Activated naive CD8-positive, alpha-beta T cell treated with anti-CD3 and anti-CD28 coated beads, Interleukin-2, amount 50 U/mL, for 24 hours (primary cell): ENCODE measurements around the gene SNAP25.

Source experiments
- ATAC-seq: fragments of 150-1000 bp; cut with Tn5 transposase; one replicate; pipeline ENCODE4 v1.10.0; 2021
- DNase-seq: peaks from one replicate; pipeline ENCODE4 v3.0.0; 2021
- H3K27ac Mint-ChIP-seq: one replicate; pipeline ENCODE4 v1.8.0; 2021; ENCODE audit warnings: mild to moderate bottlenecking, mixed read lengths
- H3K27me3 Mint-ChIP-seq: one replicate; pipeline ENCODE4 v1.8.0; 2021; ENCODE audit warnings: mixed read lengths
- H3K36me3 Mint-ChIP-seq: one replicate; pipeline ENCODE4 v1.8.0; 2021; ENCODE audit warnings: low read depth, mixed read lengths
- H3K4me1 Mint-ChIP-seq: one replicate; pipeline ENCODE4 v1.8.0; 2021; ENCODE audit warnings: mixed read lengths
- H3K4me3 Mint-ChIP-seq: one replicate; pipeline ENCODE4 v1.8.0; 2021; ENCODE audit warnings: mild to moderate bottlenecking, moderate library complexity, mixed read lengths
- H3K9me3 Mint-ChIP-seq: one replicate; pipeline ENCODE4 v1.8.0; 2021; ENCODE audit warnings: mixed read lengths

The SNAP25 gene

DNA sequence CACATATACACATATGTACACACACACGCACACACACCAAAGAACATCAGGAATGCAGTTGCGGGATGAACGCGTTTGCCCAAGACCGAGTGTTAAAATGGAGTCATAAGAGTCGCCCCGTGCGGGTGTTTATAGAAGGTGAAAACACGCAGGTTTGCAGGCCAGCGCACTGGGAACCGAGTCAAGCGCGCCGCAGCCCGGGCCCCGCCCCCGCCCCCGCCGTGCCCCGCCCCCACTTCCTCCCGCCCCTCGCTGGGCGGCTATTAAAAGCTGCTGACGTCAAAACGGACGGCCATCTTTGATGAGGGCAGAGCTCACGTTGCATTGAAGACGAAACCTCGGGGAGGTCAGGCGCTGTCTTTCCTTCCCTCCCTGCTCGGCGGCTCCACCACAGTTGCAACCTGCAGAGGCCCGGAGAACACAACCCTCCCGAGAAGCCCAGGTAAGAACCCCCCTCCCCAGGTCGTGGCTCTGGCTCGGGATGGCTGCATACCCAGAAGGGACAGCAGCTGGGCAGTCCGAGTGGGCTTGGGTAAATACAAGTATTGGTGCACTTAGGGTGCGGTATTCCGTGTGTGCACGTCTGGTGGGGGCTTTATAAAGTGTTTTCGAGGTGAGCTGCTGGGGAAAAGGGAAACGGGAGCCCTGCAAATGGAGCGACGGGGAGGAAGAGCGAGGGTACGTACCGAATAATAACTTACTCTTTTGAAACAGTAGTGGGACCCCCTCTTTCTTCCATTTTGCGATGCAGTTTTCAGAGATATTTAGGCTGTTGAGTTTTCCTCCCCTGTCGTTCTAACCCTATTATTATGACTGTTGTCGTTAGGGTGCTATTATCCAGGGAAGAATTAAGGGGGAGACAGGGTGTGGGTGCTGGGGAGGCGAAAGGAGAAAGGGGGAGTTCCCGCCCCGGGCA is at the start of gene SNAP25:
TSS of gene SNAP25 (plus strand) at position 295 of the 916 bp plus-strand sequence. CDS start 56,662 bp downstream, outside the sequence.
- H3K4me3 Mint-ChIP-seq = peak within 1 kb of the TSS; percentile 59
- DNase-seq (peak; percentile 23), ATAC-seq (no peak)
- peak within 1 kb of the TSS; percentile 75 for H3K27ac Mint-ChIP-seq
- peaks cover 4% of the 10 kb centered on the region for H3K9me3 Mint-ChIP-seq
- peaks cover 44% of the 10 kb centered on the region for H3K27me3 Mint-ChIP-seq
- H3K36me3 Mint-ChIP-seq = peaks cover 3% of the 10 kb centered on the region
- peaks cover 13% of the 10 kb centered on the region for H3K4me1 Mint-ChIP-seq

DNA sequence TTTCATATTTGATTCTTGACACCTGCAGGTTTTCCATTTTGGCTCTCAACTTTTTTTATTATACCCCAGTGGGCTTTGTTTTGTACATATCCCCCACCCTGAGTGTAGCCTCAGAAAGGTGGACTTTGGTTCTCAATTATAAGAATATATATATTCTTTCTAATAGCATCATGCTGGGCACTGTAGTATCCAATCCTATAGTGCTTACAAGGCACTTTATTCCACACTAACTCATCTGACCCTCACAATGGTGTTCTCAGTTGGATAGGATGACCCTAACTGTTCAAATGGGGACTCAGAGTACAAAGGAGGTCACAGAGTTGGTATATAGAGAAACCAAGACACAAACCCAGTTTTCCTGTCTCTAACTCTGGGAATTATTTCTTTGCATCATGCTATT is 48.9 kb upstream of the SNAP25 start:
- H3K9me3 Mint-ChIP-seq = peaks cover 24% of the 10 kb centered on the region
- peaks cover 33% of the 10 kb centered on the region for H3K27me3 Mint-ChIP-seq
- no peaks in the 10 kb centered on the region for H3K36me3 Mint-ChIP-seq
- ATAC-seq = no peak
- H3K4me3 Mint-ChIP-seq = no peak overlapping the region
- no peak overlapping the region for H3K27ac Mint-ChIP-seq
- no peak for DNase-seq
- peaks cover 3% of the 10 kb centered on the region for H3K4me1 Mint-ChIP-seq

GRCh38 chr20:10170261-10170660 is 48.4 kb upstream of the SNAP25 start:
- H3K4me1 Mint-ChIP-seq = peaks cover 3% of the 10 kb centered on the region
- H3K27ac Mint-ChIP-seq = no peak overlapping the region
- H3K36me3 Mint-ChIP-seq = no peaks in the 10 kb centered on the region
- H3K4me3 Mint-ChIP-seq = no peak overlapping the region
- H3K9me3 Mint-ChIP-seq = peaks cover 24% of the 10 kb centered on the region
- peaks cover 33% of the 10 kb centered on the region for H3K27me3 Mint-ChIP-seq
- ATAC-seq (no peak), DNase-seq (no peak)

DNA sequence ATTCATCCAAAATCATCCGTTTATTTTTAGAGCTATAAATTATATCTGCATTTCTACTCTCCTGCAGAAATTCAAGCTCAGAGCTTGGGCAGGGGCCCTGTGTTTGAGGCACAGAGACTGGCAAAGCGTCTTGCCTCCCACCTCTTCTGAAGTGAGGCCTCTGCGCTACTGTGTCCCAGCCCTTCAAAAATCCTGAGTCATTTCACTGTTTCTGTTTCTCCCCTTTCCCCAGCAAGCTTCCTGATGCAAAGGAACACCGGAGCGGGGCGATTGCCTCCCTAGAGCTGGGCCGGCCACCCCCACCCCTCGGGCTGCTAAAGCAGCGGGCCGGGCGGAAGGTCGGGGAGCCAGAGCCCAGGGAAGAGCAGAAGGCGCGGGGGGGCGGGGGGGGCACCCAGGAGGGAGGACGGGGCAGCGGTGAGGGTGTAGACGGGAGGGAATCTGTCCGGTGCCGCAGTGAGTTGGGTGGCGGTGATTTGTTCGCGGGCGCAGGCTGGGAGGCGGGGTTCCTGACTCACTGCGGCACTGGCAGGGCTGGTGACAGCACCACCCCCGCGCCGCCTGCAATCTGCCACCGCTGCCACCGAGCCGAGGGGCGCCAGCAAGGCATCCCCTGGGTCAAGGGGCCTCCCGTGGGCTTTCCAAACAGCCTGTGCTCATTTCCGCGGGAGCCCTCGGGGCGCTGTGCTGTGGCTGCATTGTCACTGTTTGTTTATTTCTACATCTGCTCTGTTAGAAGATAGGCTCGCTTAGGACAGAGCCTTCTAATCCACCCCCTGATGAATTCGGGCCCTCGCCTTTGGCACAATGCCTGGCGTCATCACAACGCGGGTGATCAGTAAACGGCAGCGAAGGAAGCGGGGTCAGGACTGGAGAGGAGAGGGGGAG is 46.5 kb upstream of the SNAP25 start:
- Mint-ChIP-seq H3K36me3 (no peaks in the 10 kb centered on the region), H3K9me3 (peaks cover 18% of the 10 kb centered on the region), H3K4me3 (peak overlapping the region; percentile 47), H3K27me3 (peaks cover 36% of the 10 kb centered on the region), H3K4me1 (peaks cover 3% of the 10 kb centered on the region), H3K27ac (no peak overlapping the region)
- ATAC-seq (peak; percentile 79), DNase-seq (peak; percentile 45)

GRCh38 chr20:10172998-10173655 is 45.5 kb upstream of the SNAP25 start:
- peaks cover 8% of the 10 kb centered on the region for H3K9me3 Mint-ChIP-seq
- H3K27ac Mint-ChIP-seq = no peak overlapping the region
- DNase-seq = no peak
- H3K4me3 Mint-ChIP-seq = no peak overlapping the region
- H3K4me1 Mint-ChIP-seq = peaks cover 3% of the 10 kb centered on the region
- H3K27me3 Mint-ChIP-seq = peaks cover 39% of the 10 kb centered on the region
- ATAC-seq = no peak
- no peaks in the 10 kb centered on the region for H3K36me3 Mint-ChIP-seq

- no peak for ATAC-seq
- Mint-ChIP-seq H3K27ac (no peak overlapping the region), H3K4me1 (peaks cover 3% of the 10 kb centered on the region), H3K36me3 (no peaks in the 10 kb centered on the region), H3K27me3 (peaks cover 39% of the 10 kb centered on the region), H3K9me3 (no peaks in the 10 kb centered on the region), H3K4me3 (no peak overlapping the region)
- no peak for DNase-seq
Measured at GRCh38 chr20:10174400-10174799, 44.2 kb upstream of the SNAP25 start.

DNA sequence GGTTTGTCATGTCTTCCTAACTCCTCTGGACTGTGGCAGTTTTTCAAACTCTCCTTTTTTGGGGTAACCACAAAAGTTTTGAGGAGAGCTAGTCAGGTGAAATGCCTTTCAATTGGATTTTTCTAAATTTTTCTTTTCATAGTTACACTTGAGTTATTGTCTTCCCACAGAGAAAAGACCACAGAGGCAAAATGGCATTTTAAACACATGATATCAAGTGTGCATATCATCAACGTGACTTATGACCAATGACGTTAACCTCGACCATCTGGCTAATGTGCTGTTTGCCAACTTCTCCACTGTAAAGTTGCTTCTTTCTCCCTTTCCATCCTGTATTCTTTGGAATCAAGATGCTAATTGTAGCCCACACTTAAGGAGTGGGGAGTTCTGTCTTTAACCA is 41.3 kb upstream of the SNAP25 start:
- Mint-ChIP-seq H3K9me3 (no peaks in the 10 kb centered on the region), H3K4me1 (peaks cover 3% of the 10 kb centered on the region), H3K4me3 (no peak overlapping the region), H3K27ac (no peak overlapping the region), H3K36me3 (no peaks in the 10 kb centered on the region), H3K27me3 (peaks cover 30% of the 10 kb centered on the region)
- no peak for DNase-seq
- ATAC-seq = no peak

DNA sequence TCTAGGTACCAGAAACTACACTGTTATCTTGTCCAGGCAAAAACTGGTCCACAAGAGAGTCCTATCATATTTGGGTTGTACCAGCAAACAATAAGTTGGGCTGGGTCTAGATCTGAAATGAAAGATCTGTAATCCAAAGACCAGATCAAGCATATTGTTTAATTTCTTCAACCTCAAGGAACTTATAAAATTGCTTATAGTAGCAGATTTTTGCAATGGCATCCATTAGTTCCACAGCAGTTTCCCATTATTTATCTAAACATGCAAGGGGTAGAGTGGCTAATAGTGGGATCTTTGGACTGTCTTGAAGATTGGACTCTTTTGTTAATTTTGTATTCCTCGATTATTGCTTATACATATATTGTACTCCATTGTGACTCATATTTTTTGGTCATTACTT is 40.5 kb upstream of the SNAP25 start:
- Mint-ChIP-seq H3K9me3 (no peaks in the 10 kb centered on the region), H3K4me1 (no peaks in the 10 kb centered on the region), H3K27ac (no peak overlapping the region), H3K27me3 (peaks cover 22% of the 10 kb centered on the region), H3K4me3 (no peak overlapping the region), H3K36me3 (no peaks in the 10 kb centered on the region)
- no peak for DNase-seq
- ATAC-seq = no peak

DNA sequence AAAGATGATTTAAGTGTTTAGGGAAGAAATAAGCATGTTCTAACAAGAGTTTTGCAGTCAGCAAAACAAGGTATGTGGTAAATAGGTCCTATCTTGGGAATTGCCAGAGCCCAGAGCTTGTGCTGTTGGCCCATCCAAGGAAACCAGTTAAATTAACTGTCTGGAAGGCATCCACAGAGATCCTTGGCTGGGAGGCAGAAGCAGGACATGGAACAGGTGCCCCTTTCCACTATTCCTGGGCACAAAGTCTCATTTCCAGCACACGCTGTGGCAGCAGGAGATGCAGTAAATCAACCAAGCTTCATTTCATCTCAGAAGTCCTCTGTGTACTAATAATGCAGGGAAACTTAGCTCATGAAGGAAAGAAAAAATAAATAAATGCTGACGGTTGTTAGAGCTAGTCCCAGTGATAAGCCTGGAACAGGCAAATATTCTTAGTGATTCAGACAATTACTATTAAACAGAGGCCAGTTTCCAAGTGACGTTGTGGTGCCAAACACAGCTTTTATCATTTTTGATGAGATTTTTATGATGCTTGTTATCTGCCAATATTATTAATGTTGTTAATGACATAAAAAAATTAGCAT is 39.8 kb upstream of the SNAP25 start:
- DNase-seq (no peak), ATAC-seq (no peak)
- no peaks in the 10 kb centered on the region for H3K9me3 Mint-ChIP-seq
- H3K4me3 Mint-ChIP-seq = no peak overlapping the region
- H3K4me1 Mint-ChIP-seq = no peaks in the 10 kb centered on the region
- peaks cover 15% of the 10 kb centered on the region for H3K27me3 Mint-ChIP-seq
- H3K27ac Mint-ChIP-seq = no peak overlapping the region
- no peaks in the 10 kb centered on the region for H3K36me3 Mint-ChIP-seq

DNA sequence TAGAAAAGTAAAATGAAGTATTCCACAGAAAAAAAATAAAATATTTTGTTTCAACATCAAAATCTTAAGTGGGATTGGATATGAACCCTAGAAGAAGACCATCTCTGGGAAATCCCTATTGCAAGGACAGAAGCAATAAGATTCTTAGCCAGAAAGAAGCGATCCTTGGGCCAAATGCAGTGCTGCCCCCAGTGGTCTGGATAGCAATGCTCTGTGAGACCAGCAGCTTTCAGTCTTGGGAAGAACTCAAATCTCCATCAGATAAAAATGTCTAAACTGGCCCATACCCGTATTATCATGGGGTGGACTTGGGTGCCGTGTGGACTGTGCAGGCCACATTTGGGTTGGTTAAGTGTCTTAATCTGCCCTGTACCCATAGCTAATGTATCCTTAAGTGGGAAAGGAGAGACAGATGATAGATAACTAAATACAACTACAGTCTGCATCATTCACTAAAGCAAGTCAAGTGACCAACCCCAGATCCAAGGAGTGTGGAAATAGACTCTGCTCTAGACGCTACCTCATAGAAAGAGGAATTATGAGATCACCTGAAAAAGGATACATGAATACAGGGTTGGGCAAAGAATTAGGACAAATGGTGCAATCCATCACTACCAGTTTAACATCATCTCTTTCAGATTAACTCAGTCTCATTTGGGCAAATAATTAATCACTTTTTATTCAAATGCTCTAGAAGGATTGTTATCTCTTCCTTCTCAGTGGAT is 38.9 kb upstream of the SNAP25 start:
- no peaks in the 10 kb centered on the region for H3K9me3 Mint-ChIP-seq
- H3K4me1 Mint-ChIP-seq = no peaks in the 10 kb centered on the region
- no peak for DNase-seq
- no peak for ATAC-seq
- no peak overlapping the region for H3K4me3 Mint-ChIP-seq
- no peaks in the 10 kb centered on the region for H3K36me3 Mint-ChIP-seq
- peaks cover 14% of the 10 kb centered on the region for H3K27me3 Mint-ChIP-seq
- no peak overlapping the region for H3K27ac Mint-ChIP-seq

DNA sequence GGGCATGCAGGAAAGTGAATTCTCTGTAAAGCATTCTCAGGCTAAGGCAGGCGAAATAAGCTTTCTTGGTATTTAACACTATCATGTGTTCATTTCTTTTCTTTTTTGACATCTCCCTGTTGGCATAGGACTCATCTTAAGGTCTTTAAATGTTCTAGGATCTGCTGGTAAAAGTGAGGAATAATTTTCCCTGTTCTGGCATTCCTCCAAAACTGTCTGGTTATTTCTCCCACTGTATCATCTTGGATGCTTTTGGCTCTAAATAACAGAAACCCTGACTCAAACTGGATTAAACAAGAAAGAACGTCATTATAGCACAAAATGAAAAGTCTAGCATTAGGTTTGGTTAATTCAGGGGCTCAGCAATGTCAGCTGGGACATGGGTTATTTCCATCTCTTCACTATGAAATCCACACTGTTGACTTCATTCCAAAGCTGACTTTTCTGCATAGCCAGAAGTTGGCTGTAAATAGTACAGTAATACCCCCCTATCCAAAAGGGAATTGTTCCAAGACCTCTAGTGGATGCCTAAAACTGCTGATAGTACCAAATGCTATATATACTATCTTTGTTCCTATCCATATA is 37.9 kb upstream of the SNAP25 start:
- Mint-ChIP-seq H3K9me3 (peaks cover 8% of the 10 kb centered on the region), H3K36me3 (no peaks in the 10 kb centered on the region), H3K4me3 (no peak overlapping the region), H3K27me3 (peaks cover 14% of the 10 kb centered on the region), H3K27ac (no peak overlapping the region), H3K4me1 (no peaks in the 10 kb centered on the region)
- DNase-seq (no peak), ATAC-seq (no peak)

GRCh38 chr20:10185741-10186558 is 32.7 kb upstream of the SNAP25 start:
- H3K4me1 Mint-ChIP-seq = no peaks in the 10 kb centered on the region

GRCh38 chr20:10190456-10190855 is 28.2 kb upstream of the SNAP25 start:
- no peaks in the 10 kb centered on the region for H3K4me1 Mint-ChIP-seq
- peaks cover 11% of the 10 kb centered on the region for H3K9me3 Mint-ChIP-seq
- DNase-seq (no peak), ATAC-seq (no peak)
- no peaks in the 10 kb centered on the region for H3K36me3 Mint-ChIP-seq
- H3K27me3 Mint-ChIP-seq = peaks cover 10% of the 10 kb centered on the region
- H3K27ac Mint-ChIP-seq = no peak overlapping the region
- no peak overlapping the region for H3K4me3 Mint-ChIP-seq

More at GRCh38 chr20:10185741-10186558, 32.7 kb upstream of the SNAP25 start:
- Mint-ChIP-seq H3K27ac (no peak overlapping the region), H3K9me3 (peaks cover 12% of the 10 kb centered on the region), H3K4me3 (no peak overlapping the region), H3K27me3 (peaks cover 4% of the 10 kb centered on the region), H3K36me3 (no peaks in the 10 kb centered on the region)
- ATAC-seq (no peak), DNase-seq (no peak)
